HG03097 (cell line): ENCODE results near the gene PHLDA3.
"Not testable (repeated sequence)": the region's sequence is repeated elsewhere in the genome, so short reads cannot be mapped to it uniquely, and the experiment has no call there.

ENCODE experiments used
- ATAC-seq: cut with Tn5 transposase; IDR thresholded peaks from one replicate; pipeline ENCODE4 v1.9.1; 2021; ENCODE audit not compliant: unreplicated experiment, low FRiP score

Gene PHLDA3

DNA sequence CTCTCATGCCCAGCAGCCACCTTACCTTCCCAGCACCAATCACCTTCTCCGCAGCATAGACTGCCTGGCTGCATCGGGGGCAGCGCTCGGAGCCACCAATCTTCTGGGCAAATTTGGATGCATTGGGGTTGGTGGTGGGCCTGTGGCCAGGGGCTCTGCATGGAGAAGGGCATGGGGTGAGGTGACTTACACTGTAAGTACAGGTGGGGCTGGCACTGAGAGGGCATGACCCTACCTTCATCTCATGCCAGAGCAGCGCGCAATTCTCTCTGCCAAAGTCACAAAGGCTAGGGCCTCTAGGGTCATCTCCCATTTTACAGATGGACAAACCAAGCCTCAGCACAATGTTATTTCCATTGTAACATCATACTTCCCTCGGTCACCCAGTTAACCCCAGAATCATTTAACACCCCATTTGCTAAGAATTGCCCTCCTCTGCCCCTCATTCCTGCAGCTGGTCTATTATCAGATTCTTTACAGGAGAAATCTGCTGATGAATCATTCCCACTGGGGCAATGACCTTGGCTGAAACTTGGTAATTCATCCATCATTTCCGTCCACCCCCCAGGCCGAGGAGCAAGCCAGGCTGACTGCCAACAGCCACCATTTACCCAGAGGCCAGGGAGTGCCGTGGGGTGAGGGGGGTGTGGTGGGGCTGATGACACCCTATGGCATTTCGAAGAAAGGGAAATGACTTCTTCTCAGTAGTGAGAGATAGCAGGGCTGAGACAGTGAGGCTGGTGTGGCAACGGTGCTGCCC is 20.0 kb upstream of the PHLDA3 start:
- no peak for ATAC-seq

DNA sequence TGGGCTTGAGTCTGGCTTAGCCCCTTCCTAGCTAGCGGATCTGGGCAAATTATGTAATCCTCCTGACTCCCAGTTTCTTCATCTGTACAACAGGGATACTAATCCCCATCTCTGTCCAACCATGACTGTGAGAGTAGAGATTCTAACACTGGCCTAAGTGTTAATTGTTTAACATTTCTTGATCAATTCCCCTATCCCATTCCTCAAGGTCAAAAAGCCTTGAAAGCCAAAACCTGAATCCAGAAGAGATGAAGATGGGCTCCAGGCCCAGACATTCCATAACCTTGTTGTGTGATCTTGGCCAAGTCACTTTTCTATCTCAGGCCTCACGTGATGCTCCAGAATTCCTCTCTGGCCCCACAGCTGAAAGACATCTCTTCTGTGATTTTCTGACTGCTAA is 18.8 kb upstream of the PHLDA3 start:
- ATAC-seq: no peak

DNA sequence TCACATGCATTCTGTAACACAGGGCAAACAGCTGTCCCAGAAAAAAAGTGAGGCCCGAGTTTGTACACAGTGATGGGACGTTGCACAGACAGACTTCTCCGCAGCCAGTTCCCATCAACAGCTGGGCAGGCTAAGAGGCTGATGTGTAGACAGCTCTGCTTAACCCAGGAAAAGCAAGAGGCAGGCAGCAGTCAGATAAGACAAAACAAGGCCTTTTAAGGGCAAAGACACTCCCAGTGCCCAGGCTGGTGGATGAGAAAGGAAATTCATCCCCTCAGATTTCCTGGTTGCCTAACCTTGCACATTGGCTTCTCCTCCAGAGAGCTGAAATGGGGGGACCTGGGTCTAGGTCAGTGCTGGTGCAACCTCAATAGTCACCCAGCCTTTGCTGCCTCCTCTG is 17.2 kb upstream of the PHLDA3 start:
- no peak for ATAC-seq

DNA sequence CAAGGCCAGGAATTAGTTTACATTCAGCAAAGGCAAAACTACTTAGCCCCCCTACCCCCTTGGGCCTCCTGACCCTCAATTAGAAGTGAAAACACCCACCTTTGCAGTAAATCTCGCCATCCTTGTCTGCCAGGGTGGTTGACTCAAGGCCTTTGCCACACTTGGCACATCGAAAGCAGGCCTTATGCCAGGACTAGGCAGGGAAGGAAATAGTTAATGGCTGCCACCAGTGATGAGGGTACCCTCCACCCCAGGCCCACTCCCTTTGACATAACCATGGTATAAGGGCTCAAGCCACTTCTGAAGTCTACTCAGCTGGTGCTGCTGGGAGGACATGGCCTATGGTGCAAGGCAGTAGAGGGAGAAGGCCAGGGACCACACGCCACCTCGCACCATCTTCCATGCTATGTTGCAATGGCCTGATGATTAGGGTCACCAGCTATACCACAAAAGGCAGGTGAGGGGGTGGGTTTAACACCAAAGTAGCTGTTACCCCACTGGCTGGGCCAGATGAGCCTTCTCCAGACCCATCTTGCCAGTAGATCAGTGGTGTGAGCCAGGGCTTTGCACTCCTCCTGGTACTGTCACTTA is 16.3 kb upstream of the PHLDA3 start:
- ATAC-seq: no peak

DNA sequence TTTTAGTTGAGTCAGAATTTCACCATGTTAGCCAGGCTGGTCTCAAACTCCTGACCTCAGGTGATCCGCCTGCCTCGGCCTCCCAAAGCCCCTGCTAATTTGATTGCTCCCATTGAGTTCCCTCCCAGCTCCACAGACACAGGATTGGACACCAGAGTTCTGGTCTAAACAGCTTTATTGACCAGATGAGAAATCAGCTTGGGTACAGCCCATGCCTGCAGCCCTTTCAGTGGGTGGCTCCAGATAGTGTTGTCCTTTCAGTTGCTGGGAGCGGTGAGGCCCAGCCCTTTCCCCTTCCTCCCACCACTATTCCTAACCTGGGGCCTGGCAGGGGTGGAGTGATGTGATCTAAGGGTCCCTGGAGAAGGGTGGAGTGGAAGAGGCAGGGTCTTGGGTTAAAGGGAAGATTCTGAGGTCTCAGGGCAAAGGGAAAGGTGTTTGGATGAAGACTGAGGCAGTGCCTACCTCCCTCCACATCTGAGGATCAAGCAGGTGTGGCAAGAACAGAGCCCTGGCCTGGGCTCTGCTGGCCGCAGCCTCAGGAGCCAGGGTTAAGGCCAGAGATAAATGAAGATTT is 14.5 kb upstream of the PHLDA3 start:
- ATAC-seq: no peak

DNA sequence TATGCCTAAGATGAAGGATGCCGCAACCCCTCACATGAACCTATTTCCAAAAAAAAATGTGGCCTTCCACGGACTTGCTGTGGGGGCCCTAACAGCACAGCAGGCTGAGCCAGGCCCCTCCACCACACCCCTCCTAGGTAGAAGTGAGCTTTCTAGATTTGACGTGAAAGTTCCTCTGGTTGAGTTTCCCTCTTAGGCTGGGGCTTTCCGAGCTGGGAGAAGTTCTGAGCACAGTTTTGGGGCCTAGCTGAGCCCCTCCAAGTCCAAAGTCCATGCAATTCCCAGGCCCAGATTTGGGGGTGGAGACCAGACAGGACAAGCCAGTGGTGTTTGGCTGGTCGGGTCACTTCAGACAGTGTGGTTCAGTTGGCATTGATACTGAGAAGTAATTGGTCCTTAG is 13.8 kb upstream of the PHLDA3 start:
- no peak for ATAC-seq

DNA sequence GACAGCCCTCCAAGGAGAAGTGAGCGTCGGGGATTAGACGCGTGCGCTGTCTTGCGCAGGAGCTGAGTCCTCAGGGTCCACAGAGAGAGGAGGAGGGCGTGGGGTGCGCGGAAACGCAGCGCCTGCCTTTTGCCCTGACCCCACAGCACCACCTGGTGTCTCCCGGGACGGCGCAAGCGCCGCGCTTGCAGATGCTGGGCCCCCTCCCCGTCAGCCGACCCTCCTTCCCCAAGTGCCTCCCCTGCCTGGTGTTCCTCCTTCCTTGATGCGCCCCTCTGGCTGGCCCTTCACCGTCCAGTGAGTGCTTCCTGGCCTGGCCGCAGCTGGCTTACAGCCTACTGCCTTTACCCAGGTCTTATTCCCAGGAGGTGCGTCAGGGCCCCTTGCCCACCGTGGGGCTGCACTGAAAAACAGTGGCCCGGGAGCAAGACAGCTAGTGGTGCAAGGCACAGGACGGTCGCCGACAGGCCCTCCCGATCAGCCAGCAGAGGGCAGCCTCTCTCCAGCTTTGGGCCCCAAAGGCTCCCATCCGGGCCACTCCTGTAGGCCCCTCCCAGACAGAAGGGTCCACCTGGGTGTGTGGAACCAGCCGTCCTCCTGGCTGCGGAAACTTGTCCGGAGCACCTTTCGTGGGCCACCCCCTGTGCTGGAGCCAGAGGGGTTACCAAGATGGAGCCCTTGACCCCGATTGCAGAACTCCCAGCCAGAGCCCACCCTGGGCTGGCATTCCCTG is 12.9 kb upstream of the PHLDA3 start:
- ATAC-seq: peak; percentile 66

DNA sequence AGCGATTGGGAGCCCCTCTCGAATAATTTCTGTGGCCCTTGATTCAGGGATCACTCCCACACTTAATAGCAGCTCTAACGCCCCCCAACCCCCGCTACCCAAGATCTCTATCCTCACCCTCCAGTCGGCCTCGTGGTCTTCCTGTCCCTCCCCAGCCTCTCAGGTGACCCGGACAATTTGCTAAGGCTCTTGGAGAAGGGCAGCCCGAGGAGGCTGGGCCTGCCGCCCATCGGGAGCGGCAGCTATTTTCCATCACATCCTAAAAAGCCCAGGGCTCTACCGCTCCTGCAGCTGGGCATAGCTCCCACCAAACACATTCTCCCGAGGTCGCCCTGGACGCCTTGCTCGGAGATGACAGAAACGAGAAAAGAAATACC is 12.0 kb upstream of the PHLDA3 start:
- no peak for ATAC-seq

DNA sequence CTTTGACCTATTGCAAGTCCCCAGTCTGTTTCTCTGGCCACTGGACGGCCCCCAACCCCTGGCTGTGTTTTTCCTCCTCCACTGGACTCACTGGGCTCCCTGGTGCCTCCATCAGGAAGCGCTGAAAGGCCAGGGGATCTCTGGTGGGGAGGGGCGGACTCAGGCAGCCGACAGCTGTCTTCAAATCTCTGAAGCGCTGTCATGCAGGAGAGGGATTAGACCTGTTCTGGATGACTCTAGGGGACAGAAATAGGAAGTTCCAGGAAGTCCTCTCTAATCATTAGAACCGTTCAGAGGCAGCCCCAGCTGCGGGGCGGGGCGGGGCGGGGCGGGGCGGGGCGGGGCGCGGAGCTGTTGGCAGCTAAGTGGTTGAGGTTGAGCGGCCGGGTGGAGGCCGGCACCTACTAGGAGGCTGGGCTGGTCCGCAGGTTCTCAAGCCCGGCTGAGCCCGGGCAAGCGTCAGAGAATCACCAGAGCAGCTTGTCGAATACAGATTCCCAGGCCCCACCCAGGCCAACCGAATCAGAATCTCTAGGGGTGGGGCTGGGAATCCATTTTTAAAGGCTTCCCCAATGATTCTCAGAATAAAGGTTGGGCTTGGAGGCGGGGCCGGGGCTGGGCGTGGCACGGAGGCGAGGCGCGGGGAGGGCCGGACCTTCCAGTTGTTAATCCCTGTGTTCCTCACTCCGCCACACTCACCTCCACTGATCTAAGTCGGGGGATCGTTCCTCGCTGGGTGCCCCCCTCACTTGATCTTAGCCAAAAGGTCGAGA is 11.4 kb upstream of the PHLDA3 start:
- peak; percentile 48 for ATAC-seq

DNA sequence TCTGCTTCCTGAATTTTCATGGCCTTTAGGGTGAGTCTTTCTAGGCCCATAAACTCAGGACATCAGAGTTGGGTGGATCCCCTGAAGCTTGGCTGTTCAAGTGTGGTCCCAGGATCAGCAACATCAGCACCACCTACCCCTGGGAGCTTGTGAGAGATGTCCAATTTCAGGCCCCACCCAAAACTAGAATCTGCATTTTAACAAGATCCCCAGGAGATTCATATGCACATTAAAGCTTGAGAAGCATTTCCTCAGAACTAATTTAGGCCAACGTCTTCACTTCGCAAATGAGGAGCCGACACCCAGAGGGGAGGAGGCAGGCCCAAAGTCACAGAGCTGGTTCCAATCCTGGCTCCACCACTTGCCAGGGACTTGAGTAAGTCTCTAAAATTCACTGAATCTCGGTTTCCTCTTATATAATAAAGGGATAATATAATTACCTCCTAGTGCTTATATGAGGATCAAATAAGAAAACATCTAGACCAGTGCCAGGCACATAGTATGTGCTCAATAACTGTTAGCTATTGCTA is 10.3 kb upstream of the PHLDA3 start:
- ATAC-seq: no peak

DNA sequence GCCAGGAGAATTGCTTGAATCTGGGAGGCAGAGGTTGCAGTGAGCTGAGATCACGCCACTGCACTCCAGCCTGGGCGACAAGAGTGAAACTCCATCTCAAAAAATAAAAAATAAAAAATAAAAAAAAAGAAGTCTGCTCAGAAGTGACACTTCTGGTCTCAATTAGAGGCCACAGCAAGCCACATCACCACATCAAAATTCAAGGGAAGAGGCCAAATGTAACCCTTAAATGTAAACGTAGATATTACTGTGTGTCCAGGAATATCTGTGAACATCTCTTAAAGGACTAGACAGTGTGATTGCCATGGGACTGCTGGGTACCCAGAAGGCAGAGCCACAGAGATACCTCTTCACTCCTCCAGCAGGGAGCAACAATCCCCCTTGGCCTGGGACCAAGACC is 9.7 kb upstream of the PHLDA3 start:
- ATAC-seq: not testable (repeated sequence)

DNA sequence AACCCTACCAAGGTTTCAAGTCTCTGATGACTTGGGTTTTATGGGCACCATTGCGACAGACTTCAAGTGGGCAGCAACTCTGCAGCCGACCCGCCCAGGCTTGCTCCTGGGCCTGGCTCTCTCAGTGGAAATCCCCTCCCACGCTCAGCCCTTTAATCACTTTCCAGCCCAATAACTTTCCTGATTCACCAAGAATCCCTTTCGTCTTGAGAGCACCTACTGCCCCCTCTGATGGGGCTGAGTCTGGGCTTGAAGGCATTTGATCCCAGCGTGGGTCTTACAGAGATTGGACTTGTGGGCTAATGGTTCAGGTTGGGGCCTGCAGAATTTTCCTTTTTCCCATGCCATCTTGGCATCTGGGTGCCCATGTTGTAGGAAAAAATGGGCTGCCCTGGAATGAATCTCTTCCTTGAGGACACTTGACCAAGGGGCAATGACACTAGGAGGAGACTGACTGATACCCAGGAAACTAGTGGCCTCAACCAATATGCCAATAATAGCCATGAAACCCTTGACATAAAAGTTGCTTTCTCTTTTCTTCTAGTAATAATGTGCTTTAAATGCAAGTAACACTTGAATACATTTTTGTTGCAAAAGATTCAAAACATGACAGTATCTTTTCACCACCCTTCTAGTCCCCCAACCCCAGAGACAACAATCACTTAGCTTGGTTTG is 7.8 kb upstream of the PHLDA3 start:
- no peak for ATAC-seq

DNA sequence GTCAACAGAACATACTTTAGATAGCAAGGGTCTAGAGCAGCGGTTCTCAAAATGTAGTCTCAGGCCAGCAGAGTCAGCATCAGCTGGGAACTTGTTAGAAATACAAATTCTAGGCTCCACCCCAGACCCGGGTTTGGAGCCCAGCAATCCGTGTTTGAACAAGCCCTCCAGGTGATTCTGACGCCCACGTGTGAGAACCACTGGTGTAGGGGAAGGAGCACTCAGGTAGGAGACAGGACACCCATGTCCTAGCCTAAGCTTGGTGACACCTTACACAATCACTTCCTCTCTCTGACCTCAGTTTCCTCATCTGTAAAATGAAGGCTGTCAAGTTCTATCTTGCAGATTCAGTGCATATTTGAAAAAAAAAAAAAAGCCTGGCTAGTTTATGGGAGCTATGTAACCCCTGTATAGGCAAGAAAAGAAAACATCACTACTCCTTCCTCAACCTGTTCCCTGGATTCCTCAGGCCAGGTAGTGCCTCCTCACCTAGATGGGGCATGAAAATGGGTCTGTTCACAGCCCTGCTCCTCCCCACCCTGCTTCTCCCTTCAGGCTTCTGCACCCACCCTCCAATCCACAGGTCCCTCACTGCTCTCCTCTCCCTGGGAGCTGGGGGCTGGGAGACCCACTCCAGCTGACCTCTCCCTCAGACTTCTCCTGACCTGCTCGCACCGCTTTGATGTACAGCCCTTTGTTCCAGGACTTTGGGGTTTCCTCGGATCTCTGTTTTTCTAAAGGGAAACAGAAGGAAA is 7.1 kb upstream of the PHLDA3 start:
- no peak for ATAC-seq

DNA sequence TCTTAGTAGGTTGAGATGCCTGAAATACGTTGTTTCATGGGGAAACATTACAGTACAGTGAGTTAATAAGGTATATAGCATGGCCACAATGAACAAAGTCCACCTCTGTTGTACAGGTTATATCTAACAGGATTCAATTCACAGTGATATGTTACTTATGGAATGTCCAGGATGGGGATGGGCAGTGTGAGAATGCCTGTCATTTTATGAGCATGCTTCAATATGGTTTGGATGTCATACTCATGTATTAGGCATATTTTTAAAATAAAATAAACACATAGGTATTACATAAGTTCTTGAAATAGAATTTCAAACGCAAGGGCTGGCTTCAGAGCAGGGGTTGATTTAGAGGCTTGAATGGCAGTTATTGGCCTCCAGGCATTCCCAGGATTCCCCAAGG is 6.1 kb upstream of the PHLDA3 start:
- ATAC-seq: no peak

DNA sequence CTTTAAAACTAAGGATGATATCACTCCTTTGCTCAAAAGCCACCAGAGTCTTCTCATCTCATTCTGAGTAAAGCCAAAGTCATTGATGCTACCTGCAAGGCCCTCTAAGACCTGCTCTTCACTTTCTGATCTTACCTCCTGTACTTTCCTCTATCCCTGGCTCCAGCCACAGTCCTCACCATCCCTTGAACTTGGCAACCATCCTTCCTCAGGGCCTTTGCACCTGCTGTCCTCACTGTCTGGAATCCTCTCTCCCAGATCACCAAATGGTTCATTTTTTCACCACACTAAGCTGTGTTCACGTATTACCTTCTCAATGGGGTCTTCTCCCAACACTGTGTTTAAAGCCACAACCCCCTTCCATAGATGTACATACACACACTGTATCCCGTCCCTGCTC is 4.3 kb upstream of the PHLDA3 start:
- no peak for ATAC-seq

DNA sequence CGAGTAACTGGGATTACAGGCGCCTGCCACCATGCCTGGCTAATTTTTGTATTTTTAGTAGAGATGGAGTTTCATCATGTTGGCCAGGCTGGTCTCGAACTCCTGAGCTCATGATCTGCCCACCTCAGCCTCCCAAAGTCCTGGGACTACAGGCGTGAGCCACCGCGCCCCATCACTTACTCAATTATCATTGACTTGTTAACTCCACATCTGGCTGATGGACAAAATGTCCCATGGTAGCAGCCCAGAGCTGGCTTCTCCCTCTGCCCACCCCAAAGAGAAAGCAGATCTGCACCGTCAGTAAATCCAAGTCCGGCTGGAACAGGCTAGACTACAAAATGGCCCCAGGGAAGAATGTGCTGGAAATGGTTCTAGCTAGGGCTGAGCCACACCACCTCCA is 3.3 kb upstream of the PHLDA3 start:
- not testable (repeated sequence) for ATAC-seq

DNA sequence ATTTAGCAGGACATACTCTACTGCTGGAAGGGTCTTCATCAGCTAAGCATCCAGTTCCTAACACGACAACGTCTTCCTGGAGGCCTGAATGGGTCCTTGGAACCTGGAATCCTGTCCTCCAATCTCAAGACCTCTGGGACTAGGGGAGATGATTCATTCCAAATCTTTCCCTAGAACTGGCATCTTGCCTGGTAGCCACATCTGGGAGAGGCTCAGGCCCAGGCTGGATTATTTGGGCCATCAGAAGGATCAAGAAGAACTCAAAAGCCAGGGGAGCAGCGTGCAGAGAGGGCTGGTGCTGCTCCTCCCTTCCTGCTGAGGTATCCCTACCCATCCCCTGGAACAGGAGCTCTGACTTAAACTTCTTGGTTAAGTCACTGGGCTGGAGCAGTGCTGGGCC is 2.8 kb upstream of the PHLDA3 start:
- no peak for ATAC-seq

DNA sequence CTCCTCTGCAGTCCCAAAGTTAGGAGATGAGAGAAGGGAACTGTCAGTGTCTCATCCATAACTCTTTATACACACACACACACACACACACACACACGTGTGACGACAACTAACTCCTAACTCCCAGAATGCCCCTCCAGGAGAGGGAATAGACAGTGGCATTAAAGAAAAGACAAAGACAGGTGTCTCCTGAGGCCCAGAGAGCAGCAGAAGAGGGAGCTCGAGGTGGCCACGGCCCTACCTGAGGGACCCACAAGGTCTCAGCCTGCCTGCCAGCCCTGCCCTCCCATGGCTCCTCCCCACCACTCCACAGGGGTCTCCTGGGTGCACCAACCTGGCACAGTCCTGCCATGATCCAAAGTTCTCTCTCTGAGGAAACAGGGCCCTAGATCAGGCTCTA is 1.6 kb upstream of the PHLDA3 start:
- ATAC-seq: no peak

DNA sequence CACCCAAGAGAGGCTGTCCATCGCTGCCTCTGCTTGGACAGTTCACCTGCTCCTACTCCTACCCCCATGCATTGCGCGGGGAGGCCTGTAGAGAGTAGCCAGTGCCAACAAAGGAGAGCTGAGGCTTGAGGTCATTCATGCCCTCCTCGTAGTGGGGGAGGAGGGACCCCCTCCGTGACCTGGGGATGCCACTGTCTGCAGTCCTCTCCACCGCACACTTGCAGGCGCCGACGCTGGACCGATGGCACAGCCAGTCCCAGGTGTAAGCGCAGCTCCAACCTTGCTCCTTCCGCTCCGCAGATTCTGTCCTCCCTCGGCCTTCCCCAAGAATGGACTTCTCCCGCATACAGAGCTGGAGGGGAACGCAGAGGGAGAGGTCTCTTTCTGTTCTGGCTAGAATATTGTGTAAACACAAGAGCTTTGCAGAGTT is 672 bp upstream of the PHLDA3 start:
- ATAC-seq: no peak
